Bronchial epithelial cell (primary cell): ENCODE measurements around the gene ABCB1. TPM values are rescaled to one million over a fixed set of nuclear protein-coding genes. Genes with fewer than 3 reads are reported as not detected.

Experiments used
- DNase-seq: peaks from one replicate; pipeline ENCODE4 v3.0.0-alpha.2; 2010; ENCODE audit warnings: low read depth
- FAIRE-seq: peaks from 2 replicates; lab custom pipeline; 2011; peaks lifted over from hg19 to GRCh38; lab: Jason Lieb, UNC
- H3K27me3 ChIP-seq: 2 replicates; pipeline ENCODE4 v1.5.1; 2011; ENCODE audit warnings: low read length; ENCODE audit not compliant: control insufficient read depth, insufficient read depth
- H3K36me3 ChIP-seq: 2 replicates; pipeline ENCODE4 v1.5.1; 2011; ENCODE audit warnings: low read length; ENCODE audit not compliant: control insufficient read depth, insufficient read depth
- H3K4me3 ChIP-seq: 2 replicates; pipeline ENCODE4 v1.5.1; 2011; ENCODE audit warnings: mild to moderate bottlenecking, low read depth, low read length, control low read depth
- total RNA-seq: library from RNA; depleted of rRNA; stranded (reverse); fragments of >200 nt; gene quantifications from 2 replicates; pipeline ENCODE4 v1.2.1, GENCODE V29; 2014
- TF ChIP-seq, protein P1 (sequence below): IDR thresholded peaks from 2 replicates; pipeline ENCODE4 v1.5.1; 2011; ENCODE audit warnings: mild to moderate bottlenecking, moderate library complexity, low read length, control low read depth, inconsistent platforms; ENCODE audit not compliant: insufficient read depth, severe bottlenecking

ABCB1 gene
- under 0.01 TPM in 1 of 2 replicates, not detected in the other for total RNA-seq

DNA sequence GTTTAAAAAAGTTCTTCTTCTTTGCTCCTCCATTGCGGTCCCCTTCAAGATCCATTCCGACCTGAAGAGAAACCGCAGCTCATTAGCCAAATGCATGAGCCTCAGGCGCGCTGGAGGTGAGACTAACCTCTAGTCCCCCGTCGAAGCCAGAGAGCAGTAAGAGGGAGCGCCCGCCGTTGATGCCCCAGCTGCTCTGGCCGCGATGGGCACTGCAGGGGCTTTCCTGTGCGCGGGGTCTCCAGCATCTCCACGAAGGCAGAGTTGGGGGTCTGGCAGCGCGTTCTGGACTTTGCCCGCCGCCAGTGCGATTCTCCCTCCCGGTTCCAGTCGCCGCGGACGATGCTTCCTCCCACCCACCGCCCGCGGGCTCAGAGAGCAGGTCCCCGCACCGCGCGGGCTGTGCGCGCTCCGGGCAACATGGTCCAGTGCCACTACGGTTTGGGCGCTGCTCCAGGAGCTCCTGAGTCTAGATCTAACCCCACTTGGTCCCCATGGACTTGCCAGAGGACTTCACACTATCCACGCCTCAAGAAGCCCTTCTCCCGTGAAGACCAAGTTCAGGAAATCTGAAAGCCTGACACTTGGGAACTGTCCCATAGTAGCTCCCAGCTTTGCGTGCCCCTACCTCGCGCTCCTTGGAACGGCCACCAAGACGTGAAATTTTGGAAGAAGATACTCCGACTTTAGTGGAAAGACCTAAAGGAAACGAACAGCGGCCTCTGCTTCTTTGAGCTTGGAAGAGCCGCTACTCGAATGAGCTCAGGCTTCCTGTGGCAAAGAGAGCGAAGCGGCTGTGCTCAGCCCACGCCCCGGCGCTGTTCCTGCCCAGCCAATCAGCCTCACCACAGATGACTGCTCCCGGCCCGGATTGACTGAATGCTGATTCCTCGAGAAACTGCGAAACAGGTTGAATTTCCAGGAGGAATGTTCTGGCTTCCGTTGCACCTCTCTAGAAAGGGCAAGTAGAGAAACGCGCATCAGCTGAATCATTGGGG lies at the start of gene ABCB1:
TSS of gene ABCB1 (minus strand) at position 755 of the 995 bp plus-strand sequence. CDS start at position 55, 700 bp downstream.
- FAIRE-seq (no peak), DNase-seq (peak; percentile 32)
- no peaks in the 10 kb centered on the region for H3K36me3 ChIP-seq
- no peak within 1 kb of the TSS for H3K4me3 ChIP-seq
- TF ChIP-seq, protein P1, sequence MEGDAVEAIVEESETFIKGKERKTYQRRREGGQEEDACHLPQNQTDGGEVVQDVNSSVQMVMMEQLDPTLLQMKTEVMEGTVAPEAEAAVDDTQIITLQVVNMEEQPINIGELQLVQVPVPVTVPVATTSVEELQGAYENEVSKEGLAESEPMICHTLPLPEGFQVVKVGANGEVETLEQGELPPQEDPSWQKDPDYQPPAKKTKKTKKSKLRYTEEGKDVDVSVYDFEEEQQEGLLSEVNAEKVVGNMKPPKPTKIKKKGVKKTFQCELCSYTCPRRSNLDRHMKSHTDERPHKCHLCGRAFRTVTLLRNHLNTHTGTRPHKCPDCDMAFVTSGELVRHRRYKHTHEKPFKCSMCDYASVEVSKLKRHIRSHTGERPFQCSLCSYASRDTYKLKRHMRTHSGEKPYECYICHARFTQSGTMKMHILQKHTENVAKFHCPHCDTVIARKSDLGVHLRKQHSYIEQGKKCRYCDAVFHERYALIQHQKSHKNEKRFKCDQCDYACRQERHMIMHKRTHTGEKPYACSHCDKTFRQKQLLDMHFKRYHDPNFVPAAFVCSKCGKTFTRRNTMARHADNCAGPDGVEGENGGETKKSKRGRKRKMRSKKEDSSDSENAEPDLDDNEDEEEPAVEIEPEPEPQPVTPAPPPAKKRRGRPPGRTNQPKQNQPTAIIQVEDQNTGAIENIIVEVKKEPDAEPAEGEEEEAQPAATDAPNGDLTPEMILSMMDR: no peak
- H3K27me3 ChIP-seq: peaks cover 5% of the 10 kb centered on the region

GRCh38 chr7:87648316-87648715 lies 47.6 kb upstream of the ABCB1 start:
- H3K4me3 ChIP-seq: no peak overlapping the region
- H3K27me3 ChIP-seq: no peaks in the 10 kb centered on the region
- no peak for DNase-seq
- H3K36me3 ChIP-seq: no peaks in the 10 kb centered on the region
- FAIRE-seq: no peak
- TF ChIP-seq, protein P1: no peak

- Histone ChIP-seq H3K36me3 (no peaks in the 10 kb centered on the region), H3K27me3 (no peaks in the 10 kb centered on the region), H3K4me3 (no peak overlapping the region)
- peak; percentile 2 for DNase-seq
- TF ChIP-seq, protein P1: no peak
- no peak for FAIRE-seq
These were observed 44.8 kb upstream of the ABCB1 start for GRCh38 chr7:87645446-87645845.

DNA sequence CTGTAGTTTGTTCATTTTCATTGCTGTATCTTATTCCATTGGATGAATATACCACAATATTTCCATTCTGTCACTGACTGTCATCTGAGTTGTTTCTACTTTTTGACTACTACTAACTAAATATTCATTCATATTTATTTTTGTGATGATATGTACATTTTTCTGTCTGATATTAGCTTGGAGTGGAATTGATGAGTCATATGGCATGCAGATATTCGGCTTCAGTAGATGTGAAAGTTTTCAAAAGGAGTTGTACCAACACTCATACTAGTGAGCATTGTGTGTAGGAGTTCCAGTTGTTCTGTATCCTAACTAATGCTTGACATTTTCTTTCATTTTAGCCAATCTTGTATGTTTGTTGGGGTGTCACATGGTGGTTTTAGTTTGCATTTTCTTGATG lies 35.2 kb upstream of the ABCB1 start:
- DNase-seq (no peak), FAIRE-seq (no peak)
- H3K36me3 ChIP-seq: no peaks in the 10 kb centered on the region
- no peaks in the 10 kb centered on the region for H3K27me3 ChIP-seq
- TF ChIP-seq, protein P1: no peak
- H3K4me3 ChIP-seq: no peak overlapping the region

DNA sequence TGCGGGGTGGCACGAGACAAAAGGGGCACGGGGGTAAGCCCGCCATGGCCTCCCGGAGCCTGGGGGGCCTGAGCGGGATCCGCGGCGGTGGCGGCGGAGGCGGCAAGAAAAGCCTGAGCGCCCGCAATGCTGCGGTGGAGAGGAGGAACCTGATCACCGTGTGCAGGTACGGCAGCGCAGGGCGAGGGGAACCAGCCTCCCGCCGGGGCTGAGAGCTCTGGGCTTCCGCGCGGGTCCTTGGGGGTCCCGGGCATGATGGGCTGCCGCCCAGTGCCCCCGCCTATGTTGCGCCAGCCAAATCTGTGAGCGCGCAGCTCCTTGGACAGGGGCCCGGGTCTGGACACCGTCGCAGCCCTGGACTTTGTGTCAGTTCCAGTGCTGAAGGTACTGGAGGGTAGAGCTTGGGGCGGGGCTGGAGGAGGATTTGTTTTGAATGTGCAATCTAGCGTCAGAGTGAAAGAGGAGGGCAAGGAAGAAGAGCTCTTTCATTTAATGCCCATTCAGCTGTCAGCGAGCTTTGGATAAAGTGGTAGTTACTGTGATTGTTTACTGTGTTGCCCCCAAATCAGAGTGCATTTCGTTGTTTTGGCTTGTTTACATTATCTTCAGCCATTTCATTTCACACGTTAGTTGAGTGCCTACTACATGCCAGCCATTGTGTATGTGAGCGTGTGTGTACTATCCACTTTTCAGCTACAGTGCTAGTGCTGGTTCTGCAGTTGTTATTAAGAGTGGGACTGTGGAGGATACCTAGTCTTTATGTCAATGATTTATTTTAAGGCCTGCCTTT lies 28.3 kb upstream of the ABCB1 start:
- H3K36me3 ChIP-seq: no peaks in the 10 kb centered on the region
- FAIRE-seq: no peak
- peak; percentile 26 for DNase-seq
- H3K27me3 ChIP-seq: no peaks in the 10 kb centered on the region
- TF ChIP-seq, protein P1: no peak
- H3K4me3 ChIP-seq: peak overlapping the region; percentile 67
